Vagina (tissue), 2 donors: ENCODE data around the gene ROR2.

Source experiments
- POLR2A ChIP-seq, 2 donors: fragments of 450-650 bp; IDR thresholded peaks; one replicate each; pipeline ENCODE4 v1.6.1; 2017; ENCODE audit warnings: antibody characterized with exemption in 2 of 2, mild to moderate bottlenecking in 2 of 2, moderate library complexity in 2 of 2
- TF ChIP-seq, protein P1 (sequence below), 3 experiments: fragments of 450-650 bp in 2 of 3; fragments of 200-600 bp in 1 of 3; sonication (generic) in 1 of 3; IDR thresholded peaks; one replicate each; pipeline ENCODE4 v1.5.1; 2017 to 2019; ENCODE audit warnings: antibody characterized with exemption in 3 of 3, mild to moderate bottlenecking in 2 of 3, moderate library complexity in 2 of 3

DNA sequence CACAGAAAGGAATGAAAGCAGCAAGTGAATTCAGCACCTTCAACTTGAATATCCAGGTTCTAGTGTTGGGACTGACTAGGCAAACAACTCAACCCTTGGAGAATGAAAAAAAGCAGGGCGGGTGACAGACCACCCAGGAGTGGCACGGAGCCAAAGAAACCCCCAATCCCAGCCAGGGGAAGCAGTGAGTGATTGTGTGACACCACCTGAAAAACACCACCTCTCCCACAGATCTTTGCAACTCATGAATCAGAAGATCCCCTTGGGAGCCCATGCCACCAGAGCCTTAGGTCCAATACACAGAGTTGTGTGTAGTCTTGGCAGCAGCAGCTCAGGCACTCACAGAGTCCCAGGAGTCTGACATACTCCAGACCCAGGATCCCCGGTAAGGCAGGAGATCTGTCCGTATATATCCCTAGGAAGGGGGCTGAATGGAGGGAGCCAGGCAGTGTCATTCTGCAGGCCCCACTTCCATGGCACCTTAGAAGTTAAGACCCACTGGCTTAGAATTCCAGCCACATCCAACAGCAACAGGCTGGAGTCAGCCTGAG is 22.1 kb upstream of the ROR2 start:
- TF ChIP-seq POLR2A (IDR thresholded peaks at IDR 0.05): no peak
- TF ChIP-seq, protein P1, sequence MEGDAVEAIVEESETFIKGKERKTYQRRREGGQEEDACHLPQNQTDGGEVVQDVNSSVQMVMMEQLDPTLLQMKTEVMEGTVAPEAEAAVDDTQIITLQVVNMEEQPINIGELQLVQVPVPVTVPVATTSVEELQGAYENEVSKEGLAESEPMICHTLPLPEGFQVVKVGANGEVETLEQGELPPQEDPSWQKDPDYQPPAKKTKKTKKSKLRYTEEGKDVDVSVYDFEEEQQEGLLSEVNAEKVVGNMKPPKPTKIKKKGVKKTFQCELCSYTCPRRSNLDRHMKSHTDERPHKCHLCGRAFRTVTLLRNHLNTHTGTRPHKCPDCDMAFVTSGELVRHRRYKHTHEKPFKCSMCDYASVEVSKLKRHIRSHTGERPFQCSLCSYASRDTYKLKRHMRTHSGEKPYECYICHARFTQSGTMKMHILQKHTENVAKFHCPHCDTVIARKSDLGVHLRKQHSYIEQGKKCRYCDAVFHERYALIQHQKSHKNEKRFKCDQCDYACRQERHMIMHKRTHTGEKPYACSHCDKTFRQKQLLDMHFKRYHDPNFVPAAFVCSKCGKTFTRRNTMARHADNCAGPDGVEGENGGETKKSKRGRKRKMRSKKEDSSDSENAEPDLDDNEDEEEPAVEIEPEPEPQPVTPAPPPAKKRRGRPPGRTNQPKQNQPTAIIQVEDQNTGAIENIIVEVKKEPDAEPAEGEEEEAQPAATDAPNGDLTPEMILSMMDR (IDR thresholded peaks at IDR 0.05): no peak
